Left lobe of liver (tissue), 2 donors: ENCODE data around the gene AMACR. TPM values are rescaled to one million over a fixed set of nuclear protein-coding genes. Genes with fewer than 3 reads are reported as not detected.
A peak's percentile ranks its signal among the peaks of the same experiment; 100 is the strongest.
"Not testable (repeated sequence)": the region's sequence is repeated elsewhere in the genome, so short reads cannot be mapped to it uniquely, and the experiment has no call there.

Experiments
- ATAC-seq: fragments of 200-7000 bp; cut with Tn5 transposase; one replicate; pipeline ENCODE4 v1.9.1; 2020; ENCODE audit warnings: mild to moderate bottlenecking, moderate library complexity
- DNase-seq: peaks from one replicate; pipeline ENCODE4 v3.0.0-alpha.2; 2020; ENCODE audit warnings: low spot score
- total RNA-seq: library from RNA; stranded (reverse); gene quantifications from one replicate; pipeline ENCODE4 v1.2.1, GENCODE V29; 2021
- donor health status: DM: no; HTN: no; CAD: no; lungs with moderate emphysema.
- donor health status: DM: no; HTN: yes; CAD: no.

Gene AMACR
- total RNA-seq, 1 donor from 2014 or later: 58.0 TPM

- DNase-seq (no peak), ATAC-seq (no peak)
These were observed 32.0 kb downstream of the AMACR start for GRCh38 chr5:33975852-33976251.

- ATAC-seq (no peak), DNase-seq (no peak)
These were observed 34.6 kb downstream of the AMACR start for GRCh38 chr5:33973271-33973670.

GRCh38 chr5:33969572-33970452 is 38.0 kb downstream of the AMACR start:
- ATAC-seq: peak; percentile 77
- DNase-seq: no peak

- peak; percentile 29 for ATAC-seq
- no peak for DNase-seq
These were observed 39.4 kb downstream of the AMACR start for GRCh38 chr5:33968211-33969005.

- DNase-seq (no peak), ATAC-seq (no peak)
These were observed 41.0 kb downstream of the AMACR start for GRCh38 chr5:33966805-33967204.

GRCh38 chr5:33964132-33964700 is 43.6 kb downstream of the AMACR start:
- ATAC-seq (no peak), DNase-seq (no peak)

GRCh38 chr5:33958176-33958575 is 49.7 kb downstream of the AMACR start:
- DNase-seq: no peak
- no peak for ATAC-seq

- ATAC-seq: no peak
- no peak for DNase-seq
These were observed 50.2 kb downstream of the AMACR start for GRCh38 chr5:33957577-33958150.

- not testable (repeated sequence) for DNase-seq, ATAC-seq
These were observed 55.7 kb downstream of the AMACR start for GRCh38 chr5:33952175-33952574.

GRCh38 chr5:33944543-33945132 is 63.2 kb downstream of the AMACR start:
- ATAC-seq: no peak
- DNase-seq: no peak

- ATAC-seq: no peak
- no peak for DNase-seq
These were observed 66.8 kb downstream of the AMACR start for GRCh38 chr5:33941090-33941489.

GRCh38 chr5:33939556-33940262 is 68.1 kb downstream of the AMACR start:
- ATAC-seq: no peak
- DNase-seq: no peak

GRCh38 chr5:33938881-33939280 is 69.0 kb downstream of the AMACR start:
- ATAC-seq (no peak), DNase-seq (no peak)

- no peak for ATAC-seq
- no peak for DNase-seq
These were observed 69.4 kb downstream of the AMACR start for GRCh38 chr5:33938507-33938796.

- DNase-seq: no peak
These were observed 69.9 kb downstream of the AMACR start for GRCh38 chr5:33937707-33938506.

GRCh38 chr5:33937017-33937706 is 70.7 kb downstream of the AMACR start:
- no peak for ATAC-seq
- DNase-seq: no peak

More at GRCh38 chr5:33937707-33938506, 69.9 kb downstream of the AMACR start:
- ATAC-seq: no peak

GRCh38 chr5:33936381-33937016 is 71.4 kb downstream of the AMACR start, which contains the start of gene RXFP3:
Gene RXFP3, plus strand, starts transcription at chr5:33936386. Its CDS starts 355 bp downstream, at chr5:33936741.
- peak; percentile 25 for ATAC-seq
- DNase-seq: no peak
